T-helper 22 cell (primary cell): ENCODE data around the gene SFMBT1.
A peak's percentile ranks its signal among the peaks of the same experiment; 100 is the strongest.
"Not testable (repeated sequence)": the region's sequence is repeated elsewhere in the genome, so short reads cannot be mapped to it uniquely, and the experiment has no call there.

Source experiments
- DNase-seq: peaks from one replicate; pipeline ENCODE4 v3.0.0-alpha.2; 2020; ENCODE audit warnings: low read depth

Gene SFMBT1

DNA sequence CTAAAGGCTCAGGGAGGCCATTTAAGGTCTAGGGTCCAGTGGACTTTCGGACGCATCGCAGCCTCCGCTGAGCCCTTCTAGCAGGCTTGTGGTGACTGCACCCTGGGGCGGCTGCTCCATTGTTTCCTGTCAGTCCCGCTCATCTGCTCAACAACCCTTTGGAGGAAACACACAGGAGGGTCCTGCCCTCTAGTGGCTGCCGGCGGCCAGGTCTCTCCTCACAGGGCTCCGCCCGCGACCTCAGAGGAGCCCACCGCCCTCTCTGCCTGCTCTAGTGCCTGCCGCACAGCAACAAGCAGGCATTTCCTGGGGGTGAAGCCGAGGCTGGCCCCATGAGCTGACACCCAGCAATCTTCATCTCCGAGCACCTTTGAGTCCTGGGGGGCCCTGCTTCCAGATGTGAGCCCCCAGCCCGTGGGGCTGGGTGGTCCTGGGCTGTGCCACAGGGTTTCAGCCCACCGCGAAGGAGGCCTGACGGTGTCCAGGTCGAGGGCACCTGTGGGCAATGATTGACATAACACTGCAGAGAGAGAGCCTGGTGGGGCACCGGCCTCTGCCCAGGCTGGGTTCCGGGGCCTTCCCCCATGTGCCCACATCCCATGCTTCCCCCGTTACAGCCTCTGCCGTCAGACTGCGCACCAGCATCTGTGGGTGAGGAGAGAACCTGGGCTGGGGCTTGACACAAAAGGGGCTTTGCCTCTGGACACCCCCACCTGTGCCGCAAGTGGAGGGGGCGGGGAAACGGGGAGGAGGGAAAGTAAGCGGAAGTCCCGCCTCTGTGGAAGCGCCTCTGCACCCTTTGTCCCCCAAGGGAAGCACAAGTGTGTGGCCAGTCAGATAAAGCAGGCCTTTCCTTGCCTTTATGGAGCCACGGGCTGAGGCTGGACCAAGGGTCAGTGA, 27.0 kb upstream of the SFMBT1 start:
- DNase-seq, result peak; percentile 68

DNA sequence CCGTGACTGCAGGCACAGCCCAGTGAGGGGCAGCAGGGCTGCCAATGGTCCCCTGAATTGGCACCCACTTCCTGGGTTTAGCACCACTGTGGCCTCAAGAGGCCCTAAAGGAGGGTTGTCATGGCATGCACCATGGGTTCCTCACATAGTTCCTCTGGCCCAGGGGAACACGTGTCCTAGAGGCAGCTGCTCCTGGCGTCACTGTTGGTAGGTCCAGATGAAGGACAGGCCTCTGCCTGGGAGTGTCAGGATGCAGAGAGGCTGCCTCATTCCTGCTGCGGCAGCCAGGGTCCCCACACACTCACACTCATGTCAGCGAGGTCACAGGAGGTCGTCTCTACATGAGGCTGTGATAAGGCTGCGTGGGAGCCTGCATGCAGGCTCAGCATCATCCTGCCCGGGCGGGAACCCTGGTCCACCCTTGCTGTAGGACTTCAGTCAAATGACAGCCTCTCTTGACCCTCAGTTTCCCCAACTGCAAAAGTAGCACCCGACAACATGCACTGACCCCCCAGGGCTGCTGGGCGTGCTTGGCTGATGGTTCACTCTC, 26.1 kb upstream of the SFMBT1 start:
- no peak for DNase-seq

DNA sequence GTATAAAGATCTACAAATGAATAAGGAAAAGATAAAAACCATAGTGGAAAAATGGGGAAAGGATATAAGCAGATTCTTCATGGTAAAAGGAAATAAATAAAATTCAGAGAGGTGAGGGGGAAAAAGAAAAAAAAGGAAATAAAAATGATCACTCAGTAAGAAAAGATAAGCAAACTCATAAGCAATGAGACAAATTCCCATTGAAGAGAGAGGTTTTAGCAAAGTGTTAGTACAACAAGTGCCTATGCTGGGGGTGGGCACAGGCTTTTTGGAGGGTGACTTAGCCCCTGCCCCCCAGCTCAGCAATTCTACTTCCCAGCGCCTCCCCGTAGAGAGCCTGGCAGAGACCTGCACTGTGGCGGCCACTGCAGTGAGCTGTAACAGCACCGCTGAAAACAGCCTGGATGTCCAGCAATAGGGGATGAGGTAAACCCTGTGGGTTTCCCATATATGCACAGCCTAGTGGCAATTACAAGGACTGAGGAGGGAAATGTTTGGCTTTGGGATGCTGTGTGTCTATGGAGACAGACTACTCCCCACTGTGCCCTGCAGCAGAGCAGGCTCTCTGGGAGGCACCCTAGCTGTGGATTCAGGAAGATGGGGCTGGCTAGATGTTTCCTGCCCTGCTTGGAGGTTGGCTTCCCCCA, 23.7 kb upstream of the SFMBT1 start:
- no peak for DNase-seq

DNA sequence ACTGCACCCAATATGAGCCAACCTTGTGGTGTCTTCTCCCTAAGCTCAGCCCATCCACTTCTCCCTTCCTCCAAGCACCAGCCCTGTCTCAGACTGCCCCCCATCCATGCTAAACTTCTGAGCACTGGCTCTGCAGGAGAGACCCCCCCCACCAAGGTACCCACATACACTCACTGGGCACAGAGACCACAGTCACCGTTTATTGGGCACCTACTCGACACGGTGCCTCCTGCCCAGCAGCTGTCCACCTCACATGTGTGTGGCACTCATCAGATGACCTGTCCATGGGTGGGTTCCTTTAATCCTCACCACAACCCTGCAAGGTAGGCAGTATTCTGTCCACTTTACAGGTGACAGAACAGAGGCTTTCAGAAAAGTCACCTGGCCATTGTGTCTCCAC, 22.3 kb upstream of the SFMBT1 start:
- DNase-seq, result no peak

DNA sequence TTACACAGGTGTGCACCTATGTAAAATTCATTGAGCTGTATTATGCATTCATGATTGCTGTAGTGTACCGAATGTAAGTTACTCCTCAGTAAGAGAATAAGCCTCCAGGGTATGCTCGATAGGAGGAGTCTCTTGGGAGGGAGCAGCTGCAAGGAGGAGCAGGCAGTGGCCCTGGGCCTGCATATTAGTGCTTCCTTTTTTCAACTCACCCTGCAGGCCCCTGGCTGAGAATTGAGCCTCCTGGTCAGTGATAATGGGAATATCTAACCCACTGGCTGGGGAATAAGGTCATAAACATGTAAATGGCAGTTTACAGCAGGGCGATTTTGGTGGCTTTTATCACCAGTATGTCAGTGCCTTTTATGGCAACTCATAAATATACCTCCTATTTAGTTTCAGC, 21.7 kb upstream of the SFMBT1 start:
- DNase-seq, result no peak

DNA sequence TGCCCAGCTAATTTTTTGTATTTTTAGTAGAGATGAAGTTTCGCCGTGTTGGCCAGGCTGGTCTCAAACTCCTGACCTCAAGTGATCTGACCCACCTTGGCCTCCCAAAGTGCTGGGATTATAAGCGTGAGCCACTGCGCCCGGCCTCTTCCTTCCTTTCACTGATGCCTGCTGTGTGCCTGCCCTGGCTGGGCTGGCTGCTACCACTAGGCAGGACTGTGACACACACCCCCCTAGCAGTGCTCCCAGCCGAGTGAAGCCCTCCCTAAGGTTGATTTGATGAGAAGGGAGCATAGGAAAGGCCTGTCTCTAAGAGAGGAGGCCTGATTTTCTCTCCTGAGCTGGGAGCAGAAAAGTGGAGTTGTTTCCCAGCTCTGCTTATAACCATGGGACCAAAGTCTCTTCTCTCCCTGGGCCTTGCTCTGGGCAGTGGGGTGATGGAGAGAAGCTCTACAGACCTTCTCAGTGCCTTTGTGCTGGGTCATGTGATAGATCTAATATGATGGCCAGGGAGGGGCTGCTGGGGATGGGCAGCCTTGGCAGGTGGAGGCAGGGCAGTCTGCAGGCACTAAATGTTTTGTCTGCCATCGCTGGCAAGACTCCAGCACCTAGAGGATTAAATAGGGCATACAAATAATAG, 20.1 kb upstream of the SFMBT1 start:
- no peak for DNase-seq

DNA sequence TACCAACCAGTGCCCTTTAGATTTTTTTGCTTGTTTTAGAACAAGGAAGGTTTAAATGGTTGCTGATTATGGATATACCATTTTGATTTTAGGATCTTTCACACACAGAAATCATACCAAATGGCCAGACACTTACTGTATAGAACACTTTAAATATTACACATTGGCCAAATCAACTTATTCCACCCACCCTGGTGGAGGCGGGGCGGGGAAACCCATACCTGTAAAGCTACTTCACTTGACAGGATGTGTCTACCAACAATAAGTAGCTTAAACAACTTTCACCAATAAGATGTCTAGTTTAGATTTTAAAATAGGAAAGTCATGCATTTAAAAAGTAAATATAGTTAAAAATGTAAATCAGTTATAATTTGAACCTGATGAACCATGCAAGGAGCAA, 17.0 kb upstream of the SFMBT1 start:
- DNase-seq, result no peak

DNA sequence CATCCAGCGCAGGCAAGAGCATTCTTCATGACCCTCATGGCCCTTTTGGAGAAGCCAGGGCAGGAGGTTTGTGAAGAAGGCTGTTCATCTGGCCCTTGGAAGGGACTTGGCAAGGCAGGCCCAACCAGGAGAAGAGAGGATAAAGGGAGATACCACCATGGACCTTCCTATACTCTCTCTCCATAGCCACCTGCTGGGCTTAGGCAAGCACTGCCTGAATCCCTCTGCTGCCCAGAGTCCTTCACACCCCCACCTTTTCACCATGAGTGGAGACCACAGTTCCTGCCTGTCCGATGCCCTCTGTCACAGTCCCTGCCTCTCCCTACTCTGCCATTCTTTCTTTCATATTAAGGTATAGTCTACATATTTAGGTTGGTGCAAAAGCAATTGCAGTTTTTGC, 10.6 kb upstream of the SFMBT1 start:
- no peak for DNase-seq

DNA sequence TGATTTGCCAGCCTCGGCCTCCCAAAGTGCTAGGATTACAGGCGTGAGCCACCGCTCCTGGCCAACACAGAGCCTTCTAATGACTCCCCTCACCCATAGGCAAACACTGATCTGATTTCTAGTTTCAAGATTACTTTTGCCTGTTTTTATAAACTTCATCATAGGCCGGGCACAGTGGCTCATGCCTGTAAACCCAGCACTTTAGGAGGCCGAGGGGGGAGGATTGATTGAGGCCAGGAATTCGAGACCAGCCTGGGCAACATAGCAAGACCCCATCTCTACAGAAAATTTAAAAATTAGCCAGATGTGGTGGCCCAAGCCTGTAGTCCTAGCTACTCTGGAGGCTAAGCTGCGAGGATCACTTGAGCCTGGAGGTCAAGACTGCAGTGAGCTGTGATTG, 8.4 kb upstream of the SFMBT1 start:
- not testable (repeated sequence) for DNase-seq

DNA sequence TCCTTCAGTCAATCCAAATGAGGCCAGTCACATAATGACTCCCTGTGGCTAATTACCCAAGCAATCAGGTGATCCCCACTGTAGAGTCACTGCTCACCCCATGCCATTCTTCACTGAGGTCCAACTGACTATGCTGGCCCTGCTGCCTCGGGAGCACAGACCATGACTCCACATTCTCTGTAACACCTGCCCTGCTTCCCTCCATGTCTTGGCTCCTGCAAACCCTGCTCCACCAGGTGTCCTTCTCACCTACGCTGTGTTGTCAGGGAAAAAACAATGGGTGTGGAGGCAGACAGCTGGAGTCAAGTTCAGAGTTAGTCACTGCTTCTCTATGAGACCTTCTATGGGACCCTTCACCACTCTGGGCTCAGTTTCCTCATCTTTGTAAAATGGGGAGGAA, 6.1 kb upstream of the SFMBT1 start:
- DNase-seq, result no peak

DNA sequence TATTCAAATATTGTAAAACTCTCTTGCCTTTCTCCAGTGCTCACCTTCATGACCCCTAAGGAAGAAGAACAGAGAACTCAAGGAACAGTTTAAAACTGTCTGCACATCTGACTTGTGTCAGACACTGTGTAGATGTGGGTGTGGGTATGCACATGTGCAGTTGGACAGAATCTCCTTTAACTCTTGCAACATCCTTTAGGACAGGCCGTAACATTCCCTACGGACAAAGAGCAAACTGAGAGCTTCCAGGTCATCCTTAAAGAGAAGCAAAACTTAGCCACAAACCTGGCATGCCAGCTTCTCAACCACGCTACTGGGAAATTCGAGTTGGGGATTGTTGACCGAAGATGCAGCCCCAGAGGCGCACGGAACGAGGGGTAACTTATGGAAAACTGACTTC, 4.1 kb upstream of the SFMBT1 start:
- DNase-seq, result no peak

DNA sequence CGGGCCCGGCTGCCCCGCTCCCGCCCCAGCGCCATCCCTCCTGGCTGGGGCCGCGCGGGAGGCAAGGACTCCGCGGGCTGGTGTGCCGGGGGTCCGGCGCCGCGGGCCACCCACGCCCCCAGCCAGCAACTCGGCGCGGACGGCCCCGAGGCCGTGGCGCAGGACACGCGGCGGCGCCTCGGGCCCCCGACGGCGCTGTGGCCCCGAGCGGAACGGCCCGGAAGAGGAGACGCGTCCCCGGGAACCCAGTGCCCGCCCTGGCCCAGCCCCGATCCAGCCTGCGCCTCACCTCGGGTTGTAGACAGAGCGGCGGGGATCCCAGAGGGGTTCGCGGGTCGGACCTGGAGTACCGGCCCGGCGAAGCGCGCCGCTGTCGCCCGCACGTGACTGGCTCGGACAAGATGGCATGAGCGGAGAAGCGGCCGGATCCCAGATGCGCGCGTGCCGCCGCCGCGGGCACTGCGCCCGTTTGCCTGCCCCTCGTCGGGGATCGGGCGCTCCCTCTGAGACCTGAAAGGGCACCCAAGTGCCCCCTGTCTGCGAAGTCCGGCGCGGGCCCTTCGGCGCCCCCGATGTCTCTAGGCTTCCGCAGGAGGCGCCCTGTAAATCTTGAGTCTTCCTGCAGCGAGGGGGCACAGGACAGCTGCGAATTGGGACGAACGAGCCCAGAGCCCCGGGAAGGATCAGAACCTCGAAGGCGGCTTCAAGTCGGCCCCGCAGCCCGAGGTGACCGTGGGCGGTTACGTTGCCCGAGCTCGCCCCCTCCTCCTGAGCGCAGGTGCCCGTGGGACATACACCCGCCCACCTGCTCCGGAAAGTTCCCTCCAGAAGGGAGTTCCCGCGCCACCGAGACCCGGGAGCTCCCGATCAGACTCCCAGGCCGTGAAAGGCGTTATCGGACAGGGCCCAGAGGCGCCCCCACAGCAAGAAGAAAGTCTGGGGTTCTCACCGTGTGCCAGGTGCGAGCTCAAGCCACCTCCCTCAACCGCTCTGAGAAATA, 598 bp upstream of the SFMBT1 start:
- DNase-seq, result peak; percentile 45

DNA sequence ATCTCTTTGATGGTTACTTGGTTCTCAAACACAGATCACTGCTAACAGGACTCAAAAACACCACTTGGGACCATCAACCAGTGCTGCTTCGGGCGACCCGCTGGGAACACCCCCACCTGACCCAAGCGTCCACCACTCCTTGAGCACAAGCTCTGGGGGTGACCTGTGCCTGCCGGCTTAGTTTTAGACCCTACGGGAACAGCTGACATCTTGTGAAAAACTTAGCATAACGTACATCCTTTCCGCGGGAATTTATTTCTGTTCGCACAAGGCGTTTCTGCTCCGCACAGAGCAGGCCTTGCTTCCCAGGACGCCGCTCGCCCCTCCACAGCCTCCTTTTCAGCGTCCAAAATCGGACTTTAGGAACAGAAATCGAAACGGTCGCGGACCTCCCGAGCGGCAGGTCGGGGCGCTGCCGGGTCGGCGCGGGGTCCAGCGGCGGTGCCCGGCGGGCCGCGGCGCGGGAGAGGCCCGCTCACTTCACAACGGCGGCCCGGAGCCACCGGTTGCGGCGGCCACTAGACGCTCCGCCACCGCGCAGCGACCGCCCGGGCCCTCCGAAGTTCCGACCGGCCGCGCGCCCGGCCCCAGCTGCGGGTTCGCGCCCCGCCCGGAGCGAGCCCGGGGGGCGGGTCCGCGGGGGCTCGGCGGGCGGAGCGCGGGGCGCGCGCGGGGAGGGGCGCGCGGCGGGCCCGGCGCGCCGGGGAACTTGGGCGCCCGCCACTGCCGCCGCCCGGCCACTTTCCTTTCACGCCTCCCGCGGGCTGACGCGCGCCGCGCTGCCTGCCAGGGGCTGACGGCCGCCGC, 959 bp downstream of the SFMBT1 start:
- peak; percentile 60 for DNase-seq

DNA sequence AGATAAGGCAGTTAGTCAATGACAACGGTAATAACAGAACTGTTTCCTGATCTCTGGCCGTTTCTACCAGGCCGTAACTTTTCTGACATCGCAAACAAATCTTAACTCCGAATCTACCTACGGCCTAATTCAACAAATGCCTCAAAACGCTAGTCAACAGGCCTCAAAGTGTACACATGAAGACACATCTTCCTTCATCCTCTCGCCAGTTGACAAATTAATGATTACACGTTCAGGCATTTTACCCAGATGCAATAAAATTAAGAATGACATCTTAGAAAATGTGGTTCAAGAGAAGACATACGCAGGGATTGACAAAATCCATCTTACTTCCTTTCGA, 1.5 kb downstream of the SFMBT1 start:
- no peak for DNase-seq

DNA sequence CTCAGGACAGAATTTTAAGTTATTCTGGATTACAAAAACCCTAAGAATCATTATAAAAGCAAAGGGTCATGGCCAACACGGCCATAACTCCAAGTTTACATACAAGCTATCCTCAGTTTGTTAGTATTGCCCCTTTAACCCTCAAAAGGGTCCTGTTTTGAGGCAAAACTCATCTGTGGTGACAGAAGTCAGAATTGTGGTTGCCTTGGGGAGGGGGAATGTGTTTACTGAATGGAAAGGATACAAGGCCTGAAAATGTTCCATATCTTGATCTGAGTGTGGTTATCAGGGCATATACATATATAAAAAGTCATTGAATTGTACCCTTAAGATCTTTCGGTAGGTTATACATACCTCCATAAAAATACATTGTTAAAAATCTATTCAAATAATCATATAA, 2.1 kb downstream of the SFMBT1 start:
- no peak for DNase-seq

DNA sequence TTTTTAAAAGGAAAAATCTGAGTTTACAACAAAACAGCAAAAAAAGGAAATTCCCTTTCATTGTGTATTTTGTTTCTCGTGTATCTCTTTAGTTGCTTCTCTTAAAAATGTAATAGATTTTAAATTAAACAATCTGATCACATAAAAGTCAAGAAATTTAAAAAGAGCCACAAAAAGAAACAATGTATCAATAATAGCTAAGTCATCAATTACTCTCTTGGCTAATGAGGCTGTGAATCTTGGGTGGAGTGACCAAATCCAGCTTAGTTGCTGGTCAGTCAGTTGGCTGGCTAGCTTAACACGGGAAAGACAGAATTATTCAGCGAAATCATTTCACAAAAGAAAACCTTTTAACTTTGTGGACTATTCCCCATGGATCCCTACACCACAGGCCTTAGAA, 3.2 kb downstream of the SFMBT1 start:
- DNase-seq, result no peak

DNA sequence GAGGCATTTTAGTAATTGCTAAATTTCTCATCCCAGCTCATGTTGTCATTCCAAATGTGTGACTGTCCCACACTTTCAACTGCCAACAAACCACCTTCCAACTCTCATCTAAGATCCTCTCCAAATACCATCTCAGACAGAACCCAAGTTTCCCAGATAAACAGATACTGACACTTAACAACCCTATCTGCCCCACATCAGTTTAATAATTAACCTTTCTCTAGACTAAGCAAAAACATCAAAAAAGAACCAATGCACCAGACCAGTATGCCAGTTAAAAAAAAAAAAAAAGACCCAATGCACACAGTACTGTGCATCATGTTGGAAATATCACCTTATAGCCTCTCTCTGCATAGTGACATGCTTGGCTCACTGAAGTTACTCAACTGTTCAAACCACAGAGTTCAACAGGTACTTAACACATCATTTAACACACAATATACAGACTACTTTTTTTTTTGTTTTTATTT, 5.5 kb downstream of the SFMBT1 start:
- DNase-seq, result no peak

DNA sequence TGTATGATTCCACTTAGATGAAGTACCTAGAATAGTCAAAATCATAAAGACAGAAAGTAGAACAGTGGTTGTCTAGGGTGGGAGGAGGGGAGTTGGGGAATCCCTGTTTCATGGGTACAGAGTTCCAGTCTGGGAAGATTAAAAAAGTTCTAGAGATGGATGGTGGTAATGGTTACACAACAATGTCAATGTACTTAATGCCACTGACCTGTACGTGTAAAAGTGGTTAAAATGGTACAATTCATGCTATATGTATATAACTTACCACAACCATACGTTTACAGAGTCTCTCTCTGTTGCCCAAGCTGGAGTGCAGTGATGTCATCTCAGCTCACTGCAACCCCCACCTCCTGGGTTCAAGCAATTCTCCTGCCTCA, 6.5 kb downstream of the SFMBT1 start:
- DNase-seq, result no peak

DNA sequence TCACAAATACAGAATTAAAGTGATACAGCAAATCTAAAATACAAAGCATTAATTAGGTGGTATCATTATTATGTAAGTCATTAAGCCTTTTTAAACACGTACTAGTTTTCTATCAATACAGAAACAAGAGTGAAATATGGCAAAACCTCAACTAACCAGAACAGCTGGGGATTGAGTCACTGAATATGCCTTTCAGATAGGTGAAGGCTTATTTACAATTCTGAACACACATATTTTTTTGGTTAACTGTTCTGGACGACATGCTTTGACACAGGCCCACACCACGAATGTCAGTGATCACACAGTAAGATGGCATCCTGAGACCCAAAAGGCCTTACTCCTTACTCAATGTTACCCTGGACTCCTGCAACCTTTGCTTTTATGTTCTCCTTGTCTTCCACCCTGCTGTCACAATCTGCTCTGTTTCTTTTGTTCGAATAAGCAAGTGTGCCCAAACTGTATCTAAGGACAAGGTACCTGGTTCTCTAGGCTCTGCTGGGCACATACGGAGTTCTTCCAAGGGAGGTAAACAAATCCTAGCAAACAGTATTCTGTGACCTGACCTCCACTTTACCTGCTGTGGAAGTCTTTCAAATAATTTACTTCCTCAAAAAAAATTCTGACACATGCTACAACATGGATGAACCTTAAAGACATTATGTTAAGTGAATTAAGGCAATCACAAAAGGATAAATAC, 7.0 kb downstream of the SFMBT1 start:
- no peak for DNase-seq
